ENCODE results near the gene SH2B2.

SH2B2 gene

DNA sequence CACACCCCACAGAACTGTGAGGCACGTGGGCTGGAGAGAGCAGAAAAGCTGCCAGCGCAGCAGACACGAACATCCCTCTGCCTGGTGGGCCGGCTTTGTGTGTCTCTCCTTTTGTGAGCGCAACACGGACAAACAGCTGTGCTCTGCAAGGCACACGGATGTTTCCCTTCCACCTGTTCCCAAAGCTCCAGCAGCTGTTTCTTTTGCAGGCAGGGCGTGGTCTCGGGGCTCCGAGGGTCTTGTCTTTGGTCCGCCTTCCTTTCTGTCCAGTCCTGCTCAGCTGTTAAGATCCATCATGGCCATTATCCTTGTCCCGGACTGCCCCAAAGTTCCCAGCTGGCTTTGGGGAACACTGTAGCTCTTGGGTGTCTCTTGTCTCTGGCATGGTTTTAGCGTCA, 32.7 kb upstream of the SH2B2 start:
- H3K27me3 ChIP-seq (ENCODE audit: insufficient read depth, low read length), result no peaks in the 10 kb centered on the region
- 94% methylated on average over 13 of the region's 13 CpGs for WGBS
- peaks cover 15% of the 10 kb centered on the region for H3K36me3 ChIP-seq (ENCODE audit: insufficient read depth, low read length)
- H3K4me3 ChIP-seq (ENCODE audit: low read length), result no peak overlapping the region
- no peak overlapping the region for H3K9ac ChIP-seq (ENCODE audit: low read depth, low read length)
- peaks cover 9% of the 10 kb centered on the region; the same call in 1 of the 2 replicates for H3K4me1 ChIP-seq (ENCODE audit: insufficient read depth, low read length)
- no peaks in the 10 kb centered on the region for H3K9me3 ChIP-seq (ENCODE audit: insufficient read depth, low read depth, low read length)
- H3K27ac ChIP-seq (ENCODE audit: low read depth, low read length), result no peak overlapping the region

DNA sequence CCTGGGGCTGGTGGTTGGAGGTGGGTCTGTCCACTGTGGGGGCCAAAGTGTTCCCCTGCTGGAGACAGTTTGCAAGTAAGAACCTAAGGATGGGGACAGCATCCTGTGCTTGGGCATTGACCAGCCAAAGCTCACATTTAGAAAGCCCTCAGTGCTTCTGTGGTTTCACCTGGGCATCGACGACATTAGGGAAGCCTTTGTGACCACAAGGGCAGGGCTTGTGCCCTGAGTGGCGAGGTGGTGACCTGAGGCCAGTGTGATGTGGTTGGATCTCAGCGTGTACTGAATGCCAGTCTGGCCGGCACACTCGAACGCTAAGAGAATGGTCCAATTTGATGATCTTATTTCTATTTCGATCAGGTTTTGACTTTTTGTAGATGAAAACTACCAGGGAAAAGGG, 32.1 kb upstream of the SH2B2 start:
- Histone ChIP-seq H3K9ac (ENCODE audit: low read depth, low read length) (no peak overlapping the region), H3K4me3 (ENCODE audit: low read length) (no peak overlapping the region), H3K36me3 (ENCODE audit: insufficient read depth, low read length) (peaks cover 10% of the 10 kb centered on the region), H3K4me1 (ENCODE audit: insufficient read depth, low read length) (peaks cover 9% of the 10 kb centered on the region; the same call in 1 of the 2 replicates), H3K27ac (ENCODE audit: low read depth, low read length) (no peak overlapping the region), H3K9me3 (ENCODE audit: insufficient read depth, low read depth, low read length) (no peaks in the 10 kb centered on the region), H3K27me3 (ENCODE audit: insufficient read depth, low read length) (no peaks in the 10 kb centered on the region)
- WGBS, result 90% methylated on average over 8 of the region's 8 CpGs

DNA sequence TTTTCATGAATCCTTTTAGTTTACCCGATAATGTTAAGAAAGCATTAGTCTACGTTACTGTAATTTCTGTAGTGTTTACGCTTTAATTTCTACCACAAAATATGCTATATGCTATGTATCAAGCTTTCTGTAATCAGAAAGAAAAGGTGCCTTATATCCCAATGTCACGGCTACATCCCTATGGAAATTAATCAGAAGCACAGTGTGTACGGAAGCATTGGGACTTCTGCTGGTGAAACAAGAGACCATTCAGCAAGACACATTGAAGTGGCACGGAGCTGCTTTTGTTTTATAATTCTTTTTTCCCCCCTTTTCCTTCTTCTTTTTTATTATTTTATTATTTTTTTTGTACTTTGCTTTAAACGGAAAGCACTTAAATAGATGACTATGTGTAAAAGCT, 31.2 kb upstream of the SH2B2 start:
- no peak overlapping the region for H3K9ac ChIP-seq (ENCODE audit: low read depth, low read length)
- no peaks in the 10 kb centered on the region for H3K27me3 ChIP-seq (ENCODE audit: insufficient read depth, low read length)
- H3K9me3 ChIP-seq (ENCODE audit: insufficient read depth, low read depth, low read length), result no peaks in the 10 kb centered on the region
- H3K27ac ChIP-seq (ENCODE audit: low read depth, low read length), result no peak overlapping the region
- whole genome bisulfite sequencing, result 94% methylated on average over 6 of the region's 7 CpGs
- H3K4me1 ChIP-seq (ENCODE audit: insufficient read depth, low read length), result peaks cover 9% of the 10 kb centered on the region; the same call in 1 of the 2 replicates
- 0 out of 2 replicates have a peak, but pooled peaks cover under 1% of the 10 kb centered on the region for H3K36me3 ChIP-seq (ENCODE audit: insufficient read depth, low read length)
- no peak overlapping the region for H3K4me3 ChIP-seq (ENCODE audit: low read length)

DNA sequence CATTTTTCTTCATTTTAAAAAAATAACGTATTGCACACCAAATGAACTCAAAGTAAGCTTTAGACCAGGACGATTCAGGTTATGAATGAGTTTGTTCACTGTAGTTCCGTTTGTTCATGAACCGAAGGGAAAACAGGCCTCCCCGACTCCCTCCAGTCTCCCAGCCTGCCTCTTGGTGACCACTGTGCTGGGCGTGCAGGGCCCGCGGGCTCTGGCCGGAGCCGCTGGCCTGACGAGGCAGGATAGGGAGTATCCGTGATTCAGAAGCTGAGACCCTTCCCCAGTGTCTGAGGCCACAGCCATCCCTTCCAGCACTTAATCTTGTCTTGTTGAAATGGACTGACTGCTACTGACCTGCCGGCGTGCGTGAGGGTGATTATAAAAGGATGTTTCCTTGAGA, 30.8 kb upstream of the SH2B2 start:
- no peak overlapping the region for H3K4me3 ChIP-seq (ENCODE audit: low read length)
- 96% methylated on average over 12 of the region's 15 CpGs for WGBS
- no peaks in the 10 kb centered on the region for H3K27me3 ChIP-seq (ENCODE audit: insufficient read depth, low read length)
- no peak overlapping the region for H3K9ac ChIP-seq (ENCODE audit: low read depth, low read length)
- H3K9me3 ChIP-seq (ENCODE audit: insufficient read depth, low read depth, low read length), result no peaks in the 10 kb centered on the region
- no peaks in the 10 kb centered on the region for H3K36me3 ChIP-seq (ENCODE audit: insufficient read depth, low read length)
- no peak overlapping the region for H3K27ac ChIP-seq (ENCODE audit: low read depth, low read length)
- peaks cover 9% of the 10 kb centered on the region; the same call in 1 of the 2 replicates for H3K4me1 ChIP-seq (ENCODE audit: insufficient read depth, low read length)

DNA sequence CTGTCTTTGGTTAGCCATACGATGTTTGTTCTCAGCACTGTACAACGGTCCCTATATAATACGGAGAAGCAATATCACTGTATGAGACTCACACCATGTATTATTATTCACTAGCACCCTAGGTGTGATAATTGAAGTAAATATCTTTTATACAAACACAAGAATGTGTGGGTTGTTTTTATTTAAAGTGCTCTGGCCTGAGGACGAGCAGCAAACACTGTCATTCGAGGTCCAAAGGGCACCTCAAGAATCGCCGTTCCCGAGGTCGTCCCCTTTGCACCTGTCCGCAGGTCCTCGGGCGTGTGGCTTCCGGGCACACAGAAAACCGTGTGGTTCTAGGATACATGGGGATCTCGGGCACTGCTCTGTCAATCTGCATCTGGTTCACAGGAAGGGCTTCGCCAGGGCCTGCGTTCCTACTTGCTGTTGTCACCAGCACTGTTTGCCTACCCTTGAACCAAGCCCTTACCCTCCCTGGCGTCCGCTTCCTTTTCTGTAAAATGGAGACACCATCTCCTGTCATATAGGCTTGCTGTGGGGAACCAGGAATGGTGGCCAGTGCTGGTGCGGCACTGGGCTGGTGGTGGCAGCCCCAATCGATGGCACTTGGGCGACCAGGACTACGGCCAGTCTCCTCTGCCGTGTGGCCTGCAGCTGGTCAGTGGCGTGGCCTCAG, 28.5 kb upstream of the SH2B2 start:
- Histone ChIP-seq H3K4me1 (ENCODE audit: insufficient read depth, low read length) (no peaks in the 10 kb centered on the region), H3K27ac (ENCODE audit: low read depth, low read length) (no peak overlapping the region), H3K9me3 (ENCODE audit: insufficient read depth, low read depth, low read length) (no peaks in the 10 kb centered on the region), H3K9ac (ENCODE audit: low read depth, low read length) (no peak overlapping the region), H3K27me3 (ENCODE audit: insufficient read depth, low read length) (no peaks in the 10 kb centered on the region), H3K4me3 (ENCODE audit: low read length) (no peak overlapping the region), H3K36me3 (ENCODE audit: insufficient read depth, low read length) (no peaks in the 10 kb centered on the region)
- WGBS, result 90% methylated on average over 25 of the region's 25 CpGs

DNA sequence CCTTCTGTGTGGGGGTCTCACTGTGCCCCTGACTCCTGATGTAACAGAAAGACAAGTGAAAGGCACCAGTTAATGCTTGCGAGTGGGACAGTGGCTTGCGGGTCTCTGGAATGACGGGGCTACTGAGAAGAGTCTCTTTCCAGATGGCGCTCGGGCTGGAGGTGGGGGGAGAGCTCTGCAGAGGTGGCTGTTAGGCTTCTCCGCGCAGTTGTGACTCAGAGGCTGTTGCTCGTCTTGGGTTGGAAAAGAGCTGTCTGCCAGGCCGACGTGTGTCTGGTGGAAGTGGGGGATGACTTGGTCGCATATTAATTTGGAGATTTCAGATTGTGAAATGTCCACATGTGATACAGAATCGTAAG, 27.9 kb upstream of the SH2B2 start:
- Histone ChIP-seq H3K4me3 (ENCODE audit: low read length) (no peak overlapping the region), H3K4me1 (ENCODE audit: insufficient read depth, low read length) (no peaks in the 10 kb centered on the region), H3K27me3 (ENCODE audit: insufficient read depth, low read length) (no peaks in the 10 kb centered on the region), H3K9me3 (ENCODE audit: insufficient read depth, low read depth, low read length) (no peaks in the 10 kb centered on the region), H3K27ac (ENCODE audit: low read depth, low read length) (no peak overlapping the region), H3K9ac (ENCODE audit: low read depth, low read length) (no peak overlapping the region), H3K36me3 (ENCODE audit: insufficient read depth, low read length) (no peaks in the 10 kb centered on the region)
- WGBS, result 89% methylated on average over 12 of the region's 12 CpGs

DNA sequence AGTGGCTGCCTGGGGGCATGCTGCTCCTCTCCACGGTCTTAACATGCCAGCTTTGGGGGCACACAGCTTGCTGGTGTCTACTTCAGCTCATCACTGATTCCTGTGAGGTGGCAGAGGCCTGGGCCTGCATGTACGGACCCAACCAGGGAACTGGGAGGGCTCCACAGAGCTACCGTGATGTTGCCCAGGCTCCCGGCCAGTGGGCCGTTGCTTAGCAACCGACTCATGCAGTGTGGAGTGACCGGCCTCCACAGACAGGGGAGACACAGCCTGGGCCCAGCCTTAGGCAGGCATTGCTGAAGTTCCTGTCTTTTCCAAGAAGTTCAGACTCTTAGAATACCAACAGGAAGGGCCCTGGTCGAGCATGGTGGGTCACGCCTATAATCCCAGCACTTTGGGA, 25.8 kb upstream of the SH2B2 start:
- WGBS, result 87% methylated on average over 9 of the region's 9 CpGs
- Histone ChIP-seq H3K4me1 (ENCODE audit: insufficient read depth, low read length) (no peaks in the 10 kb centered on the region; the same call in 1 of the 2 replicates), H3K27ac (ENCODE audit: low read depth, low read length) (no peak overlapping the region), H3K4me3 (ENCODE audit: low read length) (no peak overlapping the region), H3K9me3 (ENCODE audit: insufficient read depth, low read depth, low read length) (no peaks in the 10 kb centered on the region), H3K27me3 (ENCODE audit: insufficient read depth, low read length) (no peaks in the 10 kb centered on the region), H3K36me3 (ENCODE audit: insufficient read depth, low read length) (no peaks in the 10 kb centered on the region), H3K9ac (ENCODE audit: low read depth, low read length) (no peak overlapping the region)

DNA sequence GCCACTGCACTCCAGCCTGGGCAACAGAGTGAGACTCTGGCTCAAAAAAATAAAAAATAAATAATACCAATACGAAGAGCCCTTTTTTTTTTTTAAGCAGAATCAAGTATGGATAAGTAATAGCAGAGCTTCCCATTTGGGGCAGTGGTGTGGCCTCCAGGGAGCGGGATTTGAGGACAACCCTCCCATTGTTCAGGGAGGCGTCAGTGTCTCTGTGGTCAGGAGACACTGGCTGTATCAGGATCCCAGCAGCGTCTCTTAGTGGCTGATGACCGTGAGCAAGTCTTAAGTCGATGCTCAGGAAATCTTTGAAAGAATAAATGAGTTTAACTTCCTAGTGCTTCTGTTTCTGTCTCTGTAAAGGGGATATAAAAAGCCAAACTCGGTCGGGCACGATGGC, 25.2 kb upstream of the SH2B2 start:
- Histone ChIP-seq H3K4me1 (ENCODE audit: insufficient read depth, low read length) (no peaks in the 10 kb centered on the region; the same call in 1 of the 2 replicates), H3K36me3 (ENCODE audit: insufficient read depth, low read length) (no peaks in the 10 kb centered on the region), H3K4me3 (ENCODE audit: low read length) (no peak overlapping the region), H3K9me3 (ENCODE audit: insufficient read depth, low read depth, low read length) (no peaks in the 10 kb centered on the region), H3K27ac (ENCODE audit: low read depth, low read length) (no peak overlapping the region), H3K9ac (ENCODE audit: low read depth, low read length) (no peak overlapping the region), H3K27me3 (ENCODE audit: insufficient read depth, low read length) (no peaks in the 10 kb centered on the region)
- 93% methylated on average over 8 of the region's 9 CpGs for WGBS

DNA sequence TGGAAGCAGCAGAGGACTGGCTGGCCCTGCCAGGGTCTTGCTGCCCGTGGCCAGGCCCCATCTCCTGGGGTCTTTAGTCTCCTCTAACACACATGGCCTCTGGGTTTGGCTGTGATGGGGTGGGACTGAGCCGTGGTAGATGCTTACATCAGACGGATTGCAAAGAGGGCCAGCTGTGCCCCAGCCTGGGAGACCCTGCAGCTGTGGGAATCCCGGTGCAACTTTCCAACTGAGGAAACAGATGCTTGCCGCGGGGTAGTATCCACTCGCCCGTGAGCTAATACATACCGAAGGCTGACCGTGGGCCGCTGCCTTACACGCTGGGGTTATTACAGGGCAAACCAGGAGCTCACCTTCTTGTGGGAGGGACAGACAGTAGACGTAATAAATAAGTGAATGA, 24.1 kb upstream of the SH2B2 start:
- H3K27me3 ChIP-seq (ENCODE audit: insufficient read depth, low read length), result no peaks in the 10 kb centered on the region
- H3K9me3 ChIP-seq (ENCODE audit: insufficient read depth, low read depth, low read length), result no peaks in the 10 kb centered on the region
- H3K4me1 ChIP-seq (ENCODE audit: insufficient read depth, low read length), result no peaks in the 10 kb centered on the region; the same call in 1 of the 2 replicates
- H3K9ac ChIP-seq (ENCODE audit: low read depth, low read length), result no peak overlapping the region
- H3K4me3 ChIP-seq (ENCODE audit: low read length), result no peak overlapping the region
- 95% methylated on average over 13 of the region's 13 CpGs for WGBS
- no peaks in the 10 kb centered on the region for H3K36me3 ChIP-seq (ENCODE audit: insufficient read depth, low read length)
- H3K27ac ChIP-seq (ENCODE audit: low read depth, low read length), result no peak overlapping the region

DNA sequence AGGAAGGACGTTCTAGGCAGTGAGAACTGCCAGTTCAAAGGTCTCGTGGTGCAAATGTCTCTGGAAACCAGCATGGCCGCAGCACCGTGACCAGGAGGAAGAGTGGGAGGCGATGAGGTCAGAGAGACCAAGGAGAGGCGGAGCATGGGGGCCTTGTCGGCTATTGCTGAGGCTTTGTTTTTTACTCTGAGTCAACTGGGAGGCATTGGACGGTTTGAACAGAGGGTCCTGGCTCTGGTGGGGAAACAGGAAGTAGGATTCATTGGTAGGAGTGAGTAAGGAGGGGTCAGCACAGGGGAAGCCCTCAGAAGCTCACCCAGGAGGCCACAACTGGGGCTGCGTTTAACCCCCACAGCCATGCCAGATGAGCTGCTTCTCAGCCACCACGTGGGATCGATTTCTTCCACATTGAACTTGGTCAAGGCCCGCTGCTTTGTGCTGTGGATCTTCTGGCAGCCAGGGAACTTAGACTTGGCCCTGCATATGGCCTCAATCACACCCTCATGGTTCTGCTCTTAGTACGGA, 22.2 kb upstream of the SH2B2 start:
- Histone ChIP-seq H3K27ac (ENCODE audit: low read depth, low read length) (no peak overlapping the region), H3K36me3 (ENCODE audit: insufficient read depth, low read length) (no peaks in the 10 kb centered on the region), H3K27me3 (ENCODE audit: insufficient read depth, low read length) (no peaks in the 10 kb centered on the region), H3K9ac (ENCODE audit: low read depth, low read length) (no peak overlapping the region), H3K4me1 (ENCODE audit: insufficient read depth, low read length) (no peaks in the 10 kb centered on the region; the same call in 1 of the 2 replicates), H3K9me3 (ENCODE audit: insufficient read depth, low read depth, low read length) (no peaks in the 10 kb centered on the region), H3K4me3 (ENCODE audit: low read length) (no peak overlapping the region)
- WGBS, result 89% methylated on average over 13 of the region's 13 CpGs

DNA sequence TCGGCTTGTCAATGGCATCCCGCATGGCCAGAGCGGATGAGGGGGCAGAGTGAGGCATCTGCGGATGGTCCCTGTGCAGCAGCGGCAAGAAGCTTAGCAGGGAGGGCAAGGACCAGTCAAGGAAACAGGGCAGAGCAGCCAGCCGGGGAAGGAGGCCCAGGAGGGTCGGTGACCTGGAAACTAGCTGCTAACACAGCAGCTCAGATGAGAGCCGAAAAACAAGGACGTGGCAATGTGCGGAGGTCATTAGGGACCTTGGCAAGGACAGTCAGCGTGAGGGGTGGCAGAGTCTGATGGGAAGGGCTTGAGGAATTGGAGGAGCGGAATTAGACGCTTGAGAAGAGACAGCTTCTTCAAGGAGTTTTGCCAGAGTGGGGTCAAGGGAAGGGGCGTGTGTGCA, 20.1 kb upstream of the SH2B2 start:
- Histone ChIP-seq H3K36me3 (ENCODE audit: insufficient read depth, low read length) (no peaks in the 10 kb centered on the region), H3K9ac (ENCODE audit: low read depth, low read length) (no peak overlapping the region)

More for the DNA sequence above, 20.1 kb upstream of the SH2B2 start:
- H3K27me3 ChIP-seq (ENCODE audit: insufficient read depth, low read length), result no peaks in the 10 kb centered on the region
- 92% methylated on average over 14 of the region's 14 CpGs for WGBS
- no peaks in the 10 kb centered on the region; the same call in 1 of the 2 replicates for H3K4me1 ChIP-seq (ENCODE audit: insufficient read depth, low read length)
- no peak overlapping the region for H3K27ac ChIP-seq (ENCODE audit: low read depth, low read length)
- no peaks in the 10 kb centered on the region for H3K9me3 ChIP-seq (ENCODE audit: insufficient read depth, low read depth, low read length)
- no peak overlapping the region for H3K4me3 ChIP-seq (ENCODE audit: low read length)
